Activated T-cell treated with anti-CD3 and anti-CD28 coated beads, Interleukin-2, amount 50 U/mL, for 1 hour (primary cell): ENCODE results near the gene MAGEF1.
"Not testable (repeated sequence)": the region's sequence is repeated elsewhere in the genome, so short reads cannot be mapped to it uniquely, and the experiment has no call there.

Source experiments
- DNase-seq: peaks from one replicate; pipeline ENCODE4 v3.0.0-alpha.2; 2020

MAGEF1 gene

DNA sequence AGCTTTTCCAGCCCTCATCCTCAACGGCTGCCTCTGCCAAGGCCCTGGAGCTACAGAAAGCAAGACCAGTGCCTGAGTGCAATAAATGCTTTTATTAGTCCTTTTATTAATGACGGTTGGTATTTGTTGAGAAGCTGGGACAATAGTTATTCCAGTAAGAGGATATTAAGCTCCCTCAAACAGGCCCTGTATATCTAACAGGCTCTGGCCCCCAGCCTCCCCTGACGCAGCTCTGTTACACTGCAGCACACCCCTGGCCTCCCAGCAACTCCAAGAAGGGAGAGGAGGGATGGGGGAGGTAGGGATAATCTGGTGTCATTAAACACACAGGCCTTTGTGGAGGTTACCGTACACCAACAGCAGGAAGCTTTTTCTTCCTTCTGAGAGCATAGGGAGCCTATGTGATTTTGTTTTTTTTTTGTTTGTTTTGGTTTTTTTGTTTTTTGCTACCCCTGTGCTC is 30.8 kb upstream of the MAGEF1 start:
- DNase-seq, result no peak

- no peak for DNase-seq
Observed at GRCh38 chr3:184741798-184742675, 30.2 kb upstream of the MAGEF1 start.

GRCh38 chr3:184741259-184741556 is 29.3 kb upstream of the MAGEF1 start:
- DNase-seq, result no peak

- DNase-seq, result no peak
Observed at GRCh38 chr3:184740509-184741258, 28.8 kb upstream of the MAGEF1 start.

GRCh38 chr3:184739594-184740505 is 28.0 kb upstream of the MAGEF1 start:
- DNase-seq, result no peak

GRCh38 chr3:184738982-184739381 is 27.1 kb upstream of the MAGEF1 start:
- DNase-seq, result no peak

DNA sequence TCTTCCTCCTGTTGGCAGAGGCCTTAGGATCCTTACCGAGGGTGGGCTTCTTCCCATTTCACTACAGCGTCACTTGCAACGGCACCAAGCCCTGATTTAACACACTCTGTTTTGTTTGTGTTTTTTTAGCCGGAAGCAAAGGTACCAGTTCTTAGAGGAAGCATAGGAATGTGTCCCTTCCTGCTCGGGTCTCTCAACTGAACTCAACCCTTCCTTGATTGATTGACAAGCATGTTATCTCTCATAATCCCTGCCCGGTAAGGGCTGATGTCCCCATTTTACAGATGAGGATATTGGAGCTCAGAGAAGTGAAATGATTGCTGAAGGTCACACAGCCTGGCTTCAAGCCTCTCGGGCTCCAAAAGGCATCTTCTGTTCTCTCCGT is 26.6 kb upstream of the MAGEF1 start:
- DNase-seq, result no peak

- no peak for DNase-seq
Observed at GRCh38 chr3:184737641-184738505, 26.0 kb upstream of the MAGEF1 start.

GRCh38 chr3:184737063-184737462 is 25.2 kb upstream of the MAGEF1 start:
- DNase-seq, result no peak

DNA sequence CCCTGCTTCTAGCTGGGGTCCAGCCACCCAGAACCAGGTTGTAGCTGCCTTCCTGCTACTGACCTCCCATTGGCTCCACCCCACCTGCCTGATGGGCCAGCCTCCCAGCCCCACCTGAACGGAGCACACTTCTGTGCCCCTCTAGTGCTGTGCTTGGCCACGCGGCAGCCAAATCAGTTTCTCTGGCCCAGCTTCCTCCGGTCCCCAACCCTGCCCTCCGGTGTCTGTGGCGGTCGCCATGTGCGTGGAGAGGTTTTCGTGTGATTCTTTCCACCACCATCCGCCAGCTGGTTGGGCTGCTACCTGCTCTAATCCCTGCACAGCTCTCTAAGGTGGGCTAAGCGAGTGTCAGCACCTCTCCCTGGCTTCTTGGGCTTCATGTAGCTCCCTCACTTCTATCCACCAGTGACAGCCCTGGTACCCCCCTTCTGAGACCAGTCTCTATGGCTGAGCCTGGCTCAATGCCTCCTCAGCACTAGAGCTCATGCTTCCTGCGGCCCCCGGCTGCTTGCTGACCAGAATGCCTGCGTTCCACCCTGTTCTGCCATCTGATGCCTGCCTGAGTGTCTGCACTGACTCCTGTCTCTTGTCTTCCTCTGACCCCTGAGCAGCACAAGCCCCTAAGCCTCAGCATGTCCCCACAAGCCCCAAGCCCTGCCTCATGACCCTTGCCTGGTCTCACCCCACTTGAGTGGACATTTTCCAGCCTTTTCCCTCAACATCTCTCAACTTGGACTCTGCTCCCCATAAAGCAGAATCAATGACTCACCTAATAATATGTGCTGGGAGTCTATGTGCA is 23.2 kb upstream of the MAGEF1 start:
- no peak for DNase-seq

- no peak for DNase-seq
Observed at GRCh38 chr3:184733971-184734608, 22.2 kb upstream of the MAGEF1 start.

DNA sequence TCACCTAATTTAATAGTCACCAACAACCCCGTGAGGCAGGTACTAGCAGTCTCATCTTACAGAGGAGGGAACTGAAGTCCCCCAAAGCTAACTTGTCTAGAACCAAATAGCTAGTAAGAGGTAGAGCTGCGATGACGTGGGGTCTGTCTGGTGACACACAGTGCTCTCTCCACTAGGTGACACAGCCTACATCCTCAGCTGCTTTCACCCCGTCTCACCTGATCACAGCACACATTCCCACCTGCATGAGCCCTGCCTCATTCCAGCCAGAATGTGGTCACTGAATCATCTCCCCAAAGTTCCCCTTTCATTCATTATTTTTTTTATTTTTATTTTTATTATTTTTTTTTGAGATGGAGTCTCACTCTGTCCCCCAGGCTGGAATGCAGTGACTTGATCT is 21.3 kb upstream of the MAGEF1 start:
- no peak for DNase-seq

DNA sequence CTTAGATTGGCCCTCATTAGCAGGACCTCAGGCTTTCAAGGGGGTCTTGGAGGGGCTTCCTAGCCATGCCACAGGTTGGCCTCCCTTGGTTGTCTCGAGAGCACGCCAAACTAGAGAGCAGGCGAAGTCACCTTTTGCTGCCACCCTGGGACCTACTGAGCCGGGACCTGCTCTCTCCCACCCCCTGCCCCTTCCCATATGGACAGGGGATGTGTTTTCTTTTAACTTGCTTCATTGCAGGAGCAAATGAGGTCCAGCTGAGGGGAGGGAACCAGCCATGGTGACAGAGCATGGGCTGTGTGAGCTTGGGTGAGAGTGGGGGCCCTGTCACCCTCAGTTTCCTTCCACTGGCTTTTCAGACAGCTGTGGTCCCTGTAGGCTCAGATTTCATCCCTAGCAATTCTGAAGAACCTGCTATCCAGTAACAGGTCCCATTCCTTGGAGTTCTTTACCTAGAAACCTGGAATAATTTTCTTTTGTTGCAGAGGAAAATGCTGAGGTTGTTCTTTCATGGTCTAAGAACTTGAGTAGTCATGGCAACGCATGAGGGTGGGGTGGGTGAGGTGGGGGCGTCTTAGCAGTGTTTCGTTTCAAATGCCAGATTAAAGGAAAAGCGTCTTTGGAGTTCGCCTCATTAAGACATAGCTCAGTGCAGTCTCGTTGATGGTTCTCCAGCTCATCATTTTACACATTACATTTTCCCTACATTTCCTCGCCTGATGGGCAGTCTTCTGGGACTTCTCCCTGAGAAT is 20.1 kb upstream of the MAGEF1 start:
- no peak for DNase-seq

- no peak for DNase-seq
Observed at GRCh38 chr3:184730924-184731323, 19.1 kb upstream of the MAGEF1 start.

DNA sequence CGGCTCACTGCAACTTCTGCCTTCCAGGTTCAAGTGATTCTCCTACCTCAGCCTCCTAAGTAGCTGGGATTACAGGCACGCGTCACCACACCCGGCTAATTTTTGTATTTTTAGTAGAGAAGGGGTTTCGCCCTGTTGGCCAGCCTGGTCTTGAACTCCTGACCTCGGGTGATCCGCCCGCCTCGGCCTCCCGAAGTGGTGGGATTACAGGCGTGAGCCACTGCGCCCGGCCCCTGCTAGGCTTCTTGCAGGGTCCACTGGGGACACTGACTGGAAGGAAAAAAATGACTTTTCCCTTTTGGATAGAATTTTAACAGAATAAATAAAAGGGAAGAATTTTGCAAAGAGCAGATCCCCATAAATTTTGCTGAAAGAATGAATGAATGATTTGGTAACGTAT is 17.3 kb upstream of the MAGEF1 start:
- DNase-seq, result not testable (repeated sequence)

DNA sequence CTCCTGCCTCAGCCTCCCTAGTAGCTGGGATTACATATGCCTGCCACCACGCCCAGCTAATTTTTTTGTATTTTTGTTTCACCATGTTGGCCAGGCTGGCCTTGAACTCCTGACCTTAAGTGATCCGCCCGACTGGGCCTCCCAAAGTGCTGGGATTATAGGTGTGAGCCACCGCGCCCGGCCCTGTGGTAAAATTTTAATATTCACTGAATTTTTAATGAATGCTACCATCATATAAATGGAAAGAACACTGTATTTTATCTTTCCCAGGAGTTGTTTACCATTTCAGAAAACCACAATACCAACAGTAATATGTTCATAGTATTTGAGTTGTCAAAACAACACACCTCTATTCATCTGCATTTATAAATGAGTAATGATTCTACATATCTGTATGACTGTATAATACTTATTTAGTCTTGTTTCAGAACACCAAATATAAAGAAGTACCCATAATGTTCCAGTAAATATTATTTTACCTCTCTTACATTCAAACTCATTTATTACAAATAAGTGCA is 16.2 kb upstream of the MAGEF1 start:
- DNase-seq, result no peak

- peak; percentile 41 for DNase-seq
Observed at GRCh38 chr3:184727357-184728009, 15.6 kb upstream of the MAGEF1 start.

- no peak for DNase-seq
Observed at GRCh38 chr3:184726497-184726896, 14.6 kb upstream of the MAGEF1 start.

DNA sequence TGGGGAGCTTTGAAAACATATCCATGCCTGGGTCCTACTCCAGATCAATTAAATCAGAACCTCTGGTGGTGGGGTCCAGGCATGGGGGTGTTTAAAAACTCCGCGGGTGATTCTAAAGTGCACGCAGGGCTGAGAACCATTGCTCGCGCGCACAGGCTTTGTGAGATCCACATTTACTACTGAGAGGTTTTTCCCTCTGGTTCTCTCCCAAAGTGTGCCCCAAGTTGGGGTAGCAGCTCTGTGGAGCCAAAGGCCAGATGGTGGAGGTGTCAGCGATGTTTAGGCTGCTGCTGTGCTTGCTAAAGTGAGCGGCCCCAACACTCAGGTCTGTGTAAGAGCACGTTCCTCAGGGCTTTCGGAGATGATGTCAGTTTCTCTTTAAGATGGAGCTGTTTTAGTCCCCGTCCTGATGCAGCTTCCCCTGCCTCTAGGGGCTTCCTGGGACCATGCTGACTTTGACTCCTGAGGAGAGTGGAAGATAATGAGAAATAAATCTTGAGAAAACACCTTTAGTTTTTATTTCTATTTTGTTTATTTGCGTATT is 13.4 kb upstream of the MAGEF1 start:
- no peak for DNase-seq
